NCI-H2029 (cell line): ENCODE results near the gene ACTN3.
A peak's percentile ranks its signal among the peaks of the same experiment; 100 is the strongest.
"Not testable (repeated sequence)": the region's sequence is repeated elsewhere in the genome, so short reads cannot be mapped to it uniquely, and the experiment has no call there.

Source experiments
- DNase-seq: peaks from one replicate; lab custom pipeline; 2025; lab: John Stamatoyannopoulos, UW

The ACTN3 gene

DNA sequence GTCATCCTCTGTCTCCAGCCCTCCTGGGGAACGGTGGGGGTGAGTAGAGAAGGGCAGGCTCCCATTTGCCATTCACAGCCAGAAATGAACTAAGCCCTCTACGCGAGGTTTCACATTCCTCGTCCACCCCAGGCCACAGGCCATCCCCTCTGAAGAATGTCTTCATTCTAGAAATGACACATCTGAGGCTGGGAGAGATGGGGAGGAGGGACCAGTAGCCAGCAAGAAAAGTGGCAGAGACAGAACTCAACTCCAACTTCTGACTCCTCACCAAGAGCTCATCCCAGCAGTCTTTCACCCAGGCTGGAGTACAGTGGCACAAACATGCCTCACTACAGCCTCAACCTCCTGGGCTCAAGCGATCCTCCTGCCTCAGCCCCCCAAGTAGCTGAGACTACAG, 18.3 kb downstream of the ACTN3 start:
- DNase-seq = no peak

- DNase-seq = no peak
Observed at GRCh38 chr11:66566221-66566620, 19.5 kb downstream of the ACTN3 start.

DNA sequence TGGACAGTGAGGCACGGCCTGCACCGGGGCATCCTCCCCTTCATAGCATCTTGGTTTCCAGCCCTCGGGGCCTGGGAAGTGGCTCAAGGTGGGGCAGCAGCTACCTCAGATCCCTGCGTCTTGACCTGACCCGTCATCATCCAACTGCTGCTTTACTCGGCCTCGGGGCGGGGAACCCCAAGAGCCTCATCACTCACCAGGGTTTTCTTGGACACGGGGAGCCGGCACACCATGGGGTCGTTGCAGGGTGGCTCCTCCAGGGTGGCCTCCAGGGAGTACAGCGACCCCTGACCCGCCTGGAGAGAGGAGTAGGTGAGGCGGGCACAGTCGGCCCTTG, 21.1 kb downstream of the ACTN3 start:
- no peak for DNase-seq

- DNase-seq = peak; percentile 74
Observed at GRCh38 chr11:66568124-66568916, 21.6 kb downstream of the ACTN3 start, which contains the start of gene CTSF. Gene CTSF (minus strand): TSS chr11:66568606. CDS start chr11:66568486, 120 bp downstream.

- no peak for DNase-seq
Observed at GRCh38 chr11:66569076-66569475, 22.4 kb downstream of the ACTN3 start.

DNA sequence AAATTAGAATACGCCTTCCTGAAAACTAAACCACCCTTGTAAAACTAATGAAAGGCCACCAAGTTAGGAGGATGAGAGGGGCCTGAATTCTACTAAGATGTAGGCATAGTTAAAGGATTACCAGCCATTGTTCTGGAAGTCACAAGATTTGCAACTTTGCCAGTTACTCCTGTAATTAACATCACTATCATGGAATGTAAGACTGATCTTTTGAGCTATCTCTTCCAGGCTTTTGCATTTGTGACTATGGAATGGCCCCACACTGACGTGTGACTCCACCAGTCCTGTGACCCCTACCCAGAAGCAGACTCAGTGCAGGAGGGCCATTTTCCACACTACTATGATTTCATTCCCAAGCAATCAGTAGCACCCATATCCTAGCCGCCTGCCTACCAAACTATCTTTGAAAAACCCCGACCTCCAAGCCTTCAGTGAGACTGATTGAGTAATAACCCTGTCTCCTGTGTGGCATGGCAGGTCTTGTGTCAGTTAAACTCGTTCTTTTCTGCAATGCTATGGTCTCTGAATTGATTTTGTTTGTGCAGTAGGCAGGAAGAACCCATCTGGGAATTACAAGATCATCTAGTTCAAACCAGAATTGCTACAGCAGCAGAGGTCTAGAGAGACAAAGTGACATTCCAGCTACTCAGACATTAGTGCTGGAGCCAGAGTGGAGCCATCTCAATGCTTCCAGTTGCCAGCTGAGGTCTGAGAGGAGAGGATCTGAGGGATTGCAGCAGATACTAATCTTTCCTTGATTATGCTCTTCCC, 23.6 kb downstream of the ACTN3 start:
- DNase-seq = no peak

- no peak for DNase-seq
Observed at GRCh38 chr11:66570850-66571180, 24.1 kb downstream of the ACTN3 start.

- peak; percentile 35 for DNase-seq
Observed at GRCh38 chr11:66579017-66579606, 32.4 kb downstream of the ACTN3 start.

GRCh38 chr11:66580803-66581202, 34.1 kb downstream of the ACTN3 start:
- no peak for DNase-seq

GRCh38 chr11:66581261-66581660, 34.6 kb downstream of the ACTN3 start:
- no peak for DNase-seq

DNA sequence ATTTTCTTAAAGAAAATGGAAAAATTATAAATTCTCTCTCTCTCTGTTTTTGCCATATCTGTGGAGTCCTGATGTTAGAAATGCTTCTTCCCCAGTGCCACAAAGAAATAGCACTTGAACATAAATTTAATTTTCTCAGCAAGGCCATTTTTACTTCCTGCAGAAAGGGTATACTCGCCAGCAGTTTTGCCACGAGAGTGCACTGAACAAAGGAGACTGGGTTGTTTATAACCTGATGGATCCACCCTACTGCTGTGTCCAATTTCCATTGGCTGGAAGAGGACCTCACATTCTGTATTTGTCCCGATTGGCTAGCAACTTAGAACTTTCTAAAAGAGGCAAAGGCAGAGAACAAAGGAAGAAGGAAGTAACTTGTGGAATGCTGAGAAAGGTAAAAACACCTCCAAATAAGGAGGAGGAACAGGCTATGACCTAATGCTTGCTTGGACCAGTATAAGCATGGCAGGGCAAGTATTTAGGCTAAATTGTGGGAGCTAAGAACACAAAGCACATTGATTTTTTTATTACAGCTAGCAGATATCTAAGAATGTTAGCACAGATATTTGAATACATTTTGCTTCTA, 36.0 kb downstream of the ACTN3 start:
- not testable (repeated sequence) for DNase-seq

- DNase-seq = not testable (repeated sequence)
Observed at GRCh38 chr11:66585447-66585846, 38.7 kb downstream of the ACTN3 start.

DNA sequence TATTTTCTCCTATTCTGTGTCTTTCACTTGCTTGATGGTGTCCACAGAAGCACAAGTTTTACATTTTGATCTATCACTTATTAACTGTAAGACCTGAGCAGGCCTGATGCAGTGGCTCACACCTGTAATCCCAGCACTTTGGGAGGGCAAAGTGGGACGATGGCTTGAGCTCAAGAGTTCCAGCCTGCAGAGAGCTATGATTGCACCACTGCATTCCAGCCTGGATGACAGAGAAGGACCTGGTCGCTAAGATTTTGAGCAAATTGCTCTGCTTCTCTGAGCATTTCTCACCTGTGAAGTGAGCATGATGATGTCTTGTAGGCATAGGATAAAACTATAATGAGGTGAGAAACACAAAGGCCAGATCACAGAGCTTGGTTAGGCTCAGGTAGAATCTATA, 39.4 kb downstream of the ACTN3 start:
- no peak for DNase-seq

GRCh38 chr11:66589315-66589714, 42.6 kb downstream of the ACTN3 start:
- not testable (repeated sequence) for DNase-seq

DNA sequence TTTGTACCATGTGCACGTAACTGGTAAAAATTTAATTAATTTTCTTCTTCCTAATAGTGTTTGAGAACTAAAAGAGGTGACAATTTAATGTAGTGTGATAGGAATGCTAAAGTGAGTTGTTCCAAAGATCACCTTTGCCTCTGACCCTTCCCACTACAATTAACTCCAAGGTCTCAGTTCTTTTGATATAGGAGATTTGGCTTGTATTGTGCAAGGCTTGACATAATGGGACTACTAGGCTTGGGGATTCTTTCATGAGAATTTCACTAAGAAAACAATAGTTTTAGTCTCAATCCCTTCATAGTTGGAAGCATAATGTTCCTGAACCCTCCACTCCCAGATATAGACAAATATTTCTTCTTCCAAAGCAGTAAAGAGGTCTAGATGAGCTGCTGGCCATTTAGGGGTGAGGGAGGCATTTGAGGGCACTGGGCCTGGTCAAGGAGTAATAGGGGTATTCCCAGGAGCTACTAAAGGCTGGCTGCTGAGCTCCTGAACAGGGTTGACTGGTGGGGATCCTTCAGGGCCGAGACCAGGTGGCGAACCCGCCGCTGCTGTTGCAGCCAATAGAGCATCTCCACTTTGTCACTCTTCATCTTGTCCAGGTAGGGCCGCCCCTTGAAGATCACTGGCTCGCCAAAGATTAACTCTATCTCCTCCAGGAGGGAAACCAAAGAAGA, 43.4 kb downstream of the ACTN3 start:
- DNase-seq = no peak

DNA sequence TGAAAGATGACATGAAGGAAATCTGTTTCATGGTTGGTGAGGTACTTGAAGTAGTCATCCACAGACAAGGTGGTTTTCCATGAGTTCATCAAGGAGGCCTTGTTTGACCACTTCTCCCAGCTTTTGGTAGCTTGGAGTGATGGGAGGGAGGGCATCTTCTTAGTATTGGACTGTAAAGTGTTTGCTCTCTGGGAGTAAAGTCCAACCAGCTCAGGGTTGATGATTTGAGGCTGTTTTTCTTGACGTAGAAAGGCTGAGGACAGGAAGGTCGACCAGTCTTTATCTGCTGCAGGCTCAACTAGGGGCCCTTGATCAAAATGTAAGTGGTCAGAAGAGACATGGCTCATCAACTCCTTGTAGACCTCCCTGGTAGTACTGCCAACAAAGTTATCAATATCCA, 44.5 kb downstream of the ACTN3 start:
- DNase-seq = no peak

DNA sequence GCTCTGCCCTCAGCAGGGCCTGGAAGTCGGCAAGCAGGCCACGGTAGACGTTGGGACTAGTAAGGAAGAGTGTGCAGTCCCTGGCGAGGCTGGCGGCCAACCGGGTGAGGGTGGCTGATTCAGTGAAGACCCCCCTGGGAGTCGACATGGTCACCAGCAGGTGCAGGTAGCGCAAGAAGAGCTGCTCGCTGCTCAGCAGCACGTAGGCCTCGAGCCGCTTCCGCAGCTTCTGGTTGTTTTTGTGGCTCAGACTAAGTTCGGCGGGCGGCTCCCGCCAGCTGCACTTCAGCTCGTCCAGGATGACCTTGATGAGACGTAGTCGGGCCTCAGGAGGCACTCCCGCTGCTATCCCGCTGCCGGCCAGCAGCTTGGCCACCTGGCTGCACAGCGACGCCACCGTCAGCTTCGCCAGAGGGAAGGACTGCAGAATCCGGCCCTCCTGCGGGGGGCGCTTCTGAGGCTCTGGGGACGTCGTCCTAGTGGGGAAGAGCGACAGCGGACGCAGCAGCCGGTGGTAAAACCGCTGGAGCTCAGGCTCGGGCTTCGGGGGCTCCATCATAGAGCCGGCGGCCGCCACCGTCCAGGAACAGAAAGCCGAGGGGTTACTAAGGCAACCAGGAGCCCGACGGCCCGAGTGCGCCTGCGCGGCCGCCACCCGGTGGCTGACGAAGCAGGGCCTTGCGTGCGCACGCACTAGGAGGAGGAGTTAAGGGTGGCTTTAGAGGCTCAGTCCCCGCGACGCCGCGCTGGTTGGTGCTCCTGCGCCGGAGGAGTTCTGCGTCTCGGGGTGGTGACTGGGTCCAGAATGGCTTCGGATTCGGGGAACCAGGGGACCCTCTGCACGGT, 46.0 kb downstream of the ACTN3 start, which contains the start of the genes CCDC87 and CCS:
Gene CCDC87 (minus strand): TSS at position 607 of the 846 bp plus-strand sequence. CDS start 48 bp downstream, at position 559.
Gene CCS (plus strand): TSS at position 729 of the 846 bp plus-strand sequence. CDS start 77 bp downstream, at position 806.
- DNase-seq = peak; percentile 95

GRCh38 chr11:66593303-66593635, 46.6 kb downstream of the ACTN3 start:
- no peak for DNase-seq

GRCh38 chr11:66593650-66594049, 46.9 kb downstream of the ACTN3 start:
- no peak for DNase-seq

- DNase-seq = no peak
Observed at GRCh38 chr11:66595245-66595904, 48.7 kb downstream of the ACTN3 start.
